ENCODE results near the gene MMP28. TPM values are rescaled to one million over a fixed set of nuclear protein-coding genes. Genes with fewer than 3 reads are reported as not detected.
A peak's percentile ranks its signal among the peaks of the same experiment; 100 is the strongest.
"Not testable (repeated sequence)": the region's sequence is repeated elsewhere in the genome, so short reads cannot be mapped to it uniquely, and the experiment has no call there.

MMP28 gene
- total RNA-seq, 1 donor, result 33.4 TPM

DNA sequence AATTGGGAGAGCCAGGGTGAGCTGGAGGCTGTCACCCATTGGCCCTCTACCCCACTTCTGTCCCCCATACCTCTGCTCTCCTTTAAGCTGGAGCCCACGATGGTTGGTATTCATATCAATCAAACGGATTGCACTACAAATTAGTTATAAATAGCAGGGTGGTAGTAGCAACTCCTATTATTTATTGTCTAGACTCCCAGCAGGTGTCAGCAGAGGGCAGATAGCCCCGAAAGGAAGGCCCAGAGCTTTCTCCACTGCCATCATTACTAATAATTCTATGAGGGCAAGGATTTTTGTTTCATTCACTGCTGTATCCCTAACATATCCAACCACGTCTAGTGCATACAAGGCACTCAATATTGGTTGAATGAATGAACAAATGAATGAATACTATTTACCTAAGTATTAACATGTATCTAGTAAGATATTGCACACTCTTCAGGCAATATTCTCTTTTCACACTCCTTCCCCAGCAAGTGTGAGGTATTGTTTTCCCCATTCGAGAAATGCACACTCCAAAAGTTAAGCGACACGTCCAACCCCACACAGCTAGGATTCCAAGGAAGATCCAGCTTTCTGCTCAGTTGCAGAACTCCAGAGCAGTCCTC is 28.4 kb downstream of the MMP28 start:
- peak in 2 of 3 donors; percentile 49 to 81 for DNase-seq (ENCODE audit: low read depth in 2 of 3, low spot score in 2 of 3)

DNA sequence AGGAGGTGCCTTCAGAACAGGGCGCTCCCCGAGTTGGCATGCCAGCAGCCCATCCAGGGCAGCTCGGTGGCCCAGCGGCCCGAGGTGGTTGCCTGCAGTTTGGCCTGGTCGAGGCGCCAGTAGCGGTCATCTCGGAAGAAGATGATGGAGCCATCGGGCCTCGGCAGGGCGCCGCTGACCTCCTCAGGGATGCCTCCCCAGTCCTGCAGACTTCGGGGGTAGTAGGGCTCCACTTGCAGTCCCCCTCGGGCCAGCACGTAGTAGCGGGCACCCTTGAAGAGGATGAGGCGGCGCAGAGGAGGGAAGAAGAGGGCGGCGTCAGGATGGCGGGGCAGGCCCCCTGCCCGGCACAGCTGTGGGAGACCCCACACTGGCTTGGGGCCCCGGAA is 29.0 kb downstream of the MMP28 start:
- no peak for DNase-seq (ENCODE audit: low read depth in 2 of 3, low spot score in 2 of 3)

DNA sequence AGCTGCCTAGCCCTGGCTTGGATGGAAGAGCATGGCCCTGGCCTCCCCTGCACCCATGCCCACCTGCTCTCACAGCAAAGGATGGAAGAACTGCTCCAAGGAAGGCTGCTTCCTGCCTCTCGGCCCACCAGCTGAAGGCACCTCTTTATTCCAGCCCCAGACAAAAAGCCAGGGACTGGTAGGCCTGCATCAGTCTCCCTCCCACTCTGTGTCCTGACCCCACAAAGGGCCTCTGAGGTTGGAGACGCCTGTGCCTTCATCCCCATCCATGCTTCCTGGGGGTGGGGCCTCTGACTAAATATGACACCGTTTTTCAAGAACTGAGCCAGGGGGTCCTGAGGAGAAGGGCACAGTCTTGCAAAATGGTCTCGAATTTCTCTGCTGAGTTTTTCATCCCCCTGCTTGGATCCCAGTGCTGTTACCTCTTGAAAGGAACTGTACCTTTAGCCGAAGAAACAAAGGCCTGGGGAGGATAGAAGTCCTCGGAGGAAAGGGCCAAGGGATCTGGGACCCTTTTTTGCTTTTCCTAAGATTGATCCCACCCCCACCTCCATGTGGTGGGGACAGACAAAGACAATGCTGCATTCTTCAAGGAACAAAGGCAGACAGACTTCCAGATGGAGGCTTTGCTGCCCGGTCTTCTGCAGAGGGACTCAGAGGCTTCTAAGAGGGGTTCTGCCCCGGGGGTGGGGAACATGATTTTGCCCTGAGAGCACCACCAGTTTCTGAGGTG is 29.5 kb downstream of the MMP28 start:
- no peak for DNase-seq (ENCODE audit: low read depth in 2 of 3, low spot score in 2 of 3)

DNA sequence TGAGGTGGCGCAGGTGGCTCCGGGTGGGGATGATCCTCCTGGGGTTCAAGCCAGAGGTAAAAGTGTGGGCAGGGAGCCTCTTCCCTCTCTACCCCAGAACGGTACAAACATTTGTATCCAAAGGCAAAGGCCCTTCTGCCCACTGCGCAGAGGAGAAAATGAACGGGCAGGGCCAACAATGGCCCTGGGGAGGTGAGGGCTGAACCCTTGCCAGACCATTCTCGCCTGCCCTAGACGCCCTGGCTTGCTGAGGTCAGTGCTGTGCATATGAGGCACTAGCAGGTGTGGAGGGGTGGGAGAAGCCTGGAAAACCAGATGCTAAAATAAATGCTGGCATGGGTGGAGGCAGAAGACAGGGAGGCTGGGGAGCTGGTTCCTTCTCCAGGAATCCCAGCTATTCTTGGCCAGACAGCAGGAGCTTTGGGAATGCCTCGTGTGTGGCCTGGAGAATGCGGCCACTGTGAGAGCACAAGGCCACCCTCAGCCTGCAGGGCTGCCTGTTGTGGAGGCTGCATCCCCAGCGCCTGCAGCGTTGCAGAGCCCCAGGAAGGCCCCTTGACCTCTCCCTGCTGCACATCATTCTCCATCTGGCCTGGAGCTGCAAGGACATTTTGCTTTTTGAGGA is 30.2 kb downstream of the MMP28 start:
- DNase-seq (ENCODE audit: low read depth in 2 of 3, low spot score in 2 of 3), result no peak

DNA sequence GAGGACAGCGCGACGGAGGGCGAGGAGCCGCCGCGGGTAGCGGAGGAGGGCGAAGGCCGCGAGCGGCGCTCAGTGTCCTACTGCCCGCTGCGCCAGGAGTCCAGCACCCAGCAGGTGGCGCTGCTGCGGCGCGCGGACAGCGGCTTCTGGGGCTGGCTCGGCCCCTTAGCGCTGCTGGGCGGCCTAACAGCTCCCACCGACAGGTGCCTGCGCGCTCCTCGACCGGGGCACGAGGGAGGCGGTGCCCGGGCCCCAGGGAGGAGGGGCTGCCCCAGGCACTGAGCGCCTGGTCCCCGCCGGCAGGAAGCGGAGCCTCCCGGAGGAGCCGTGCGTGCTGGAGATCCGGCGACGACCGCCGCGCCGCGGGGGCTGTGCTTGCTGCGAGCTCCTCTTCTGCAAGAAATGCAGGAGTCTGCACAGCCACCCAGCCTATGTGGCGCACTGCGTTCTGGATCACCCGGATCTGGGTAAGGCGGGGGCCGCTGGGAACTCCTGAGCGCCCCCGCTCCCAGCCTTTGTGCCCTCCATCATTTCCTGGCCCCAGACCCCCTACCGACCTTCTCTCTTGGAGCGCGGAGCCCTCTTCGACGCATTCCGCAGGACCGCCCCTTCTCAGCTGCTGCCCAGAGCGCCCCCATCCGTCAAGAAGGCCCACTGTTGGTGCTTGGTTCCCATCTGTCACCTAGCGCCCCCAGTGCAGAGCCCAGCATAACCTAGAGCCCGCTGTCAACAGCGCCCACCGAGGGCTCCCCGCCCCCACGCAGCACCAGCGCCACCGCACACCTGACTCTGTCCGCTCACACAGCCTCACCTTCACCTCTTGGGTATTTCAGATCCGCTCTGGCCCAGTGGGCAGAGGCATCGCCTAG is 31.1 kb downstream of the MMP28 start:
- peak; percentile 80 to 92 (median 90) for DNase-seq (ENCODE audit: low read depth in 2 of 3, low spot score in 2 of 3)

DNA sequence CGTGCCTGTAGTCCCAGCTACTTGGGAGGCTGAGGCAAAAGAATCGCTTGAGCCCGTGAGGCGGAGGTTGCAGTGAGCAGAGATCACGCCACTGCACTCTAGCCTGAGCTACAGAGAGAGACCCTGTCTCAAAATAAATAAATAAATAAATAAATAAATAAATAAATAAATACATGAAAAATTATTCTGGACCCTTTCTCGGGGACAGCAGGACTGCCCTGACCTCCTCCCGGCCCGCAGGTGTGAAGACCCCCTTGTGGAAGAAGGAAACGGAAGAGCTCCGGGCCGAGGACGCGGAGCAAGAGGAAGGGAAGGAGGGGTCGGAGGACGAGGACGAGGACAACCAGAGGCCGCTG is 31.7 kb downstream of the MMP28 start:
- DNase-seq (ENCODE audit: low read depth in 2 of 3, low spot score in 2 of 3), result no peak

DNA sequence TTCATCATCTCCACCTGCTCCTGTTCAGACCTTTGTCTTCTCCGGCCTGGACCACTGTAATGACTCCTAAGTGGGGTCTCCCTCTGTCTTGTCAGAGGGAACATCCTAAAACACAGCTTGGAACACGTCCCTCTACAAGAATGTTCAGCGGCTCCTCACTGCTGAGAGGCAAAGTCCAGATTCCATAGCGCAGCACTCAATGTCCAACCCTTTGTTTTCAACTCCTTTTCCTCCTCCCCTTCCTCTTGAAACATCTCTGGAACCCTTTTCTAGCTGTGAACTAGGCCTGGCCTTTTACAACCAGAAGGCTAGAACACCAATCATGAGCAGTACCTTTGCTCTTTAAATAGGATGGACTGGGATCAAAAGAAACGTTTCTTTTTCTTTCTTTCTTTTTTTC is 33.8 kb downstream of the MMP28 start:
- no peak for DNase-seq (ENCODE audit: low read depth in 2 of 3, low spot score in 2 of 3)

DNA sequence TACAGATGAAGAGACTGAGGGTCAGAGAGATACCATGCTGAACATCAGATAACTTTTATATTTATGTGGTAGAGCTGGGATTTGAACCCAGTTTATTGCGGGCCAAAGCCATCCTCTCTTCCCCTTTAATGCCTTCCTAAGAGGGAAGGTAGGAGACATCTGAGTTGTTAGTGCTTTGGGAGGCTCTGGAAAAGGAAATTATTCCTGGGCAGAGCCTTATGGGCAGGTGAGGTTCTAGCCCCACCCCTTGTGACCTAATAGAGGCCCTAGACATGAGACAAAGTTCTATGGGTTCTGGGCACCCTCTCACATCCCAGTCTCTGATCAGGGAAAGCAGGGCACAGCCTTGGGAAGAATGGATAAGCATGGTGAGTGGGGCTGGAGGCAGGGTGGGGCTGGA is 34.9 kb downstream of the MMP28 start, which contains the start of gene C17orf50:
Gene C17orf50 (plus strand): TSS at position 301 of the 400 bp plus-strand sequence. CDS start 55 bp downstream, at position 356.
- DNase-seq (ENCODE audit: low read depth in 2 of 3, low spot score in 2 of 3), result no peak

DNA sequence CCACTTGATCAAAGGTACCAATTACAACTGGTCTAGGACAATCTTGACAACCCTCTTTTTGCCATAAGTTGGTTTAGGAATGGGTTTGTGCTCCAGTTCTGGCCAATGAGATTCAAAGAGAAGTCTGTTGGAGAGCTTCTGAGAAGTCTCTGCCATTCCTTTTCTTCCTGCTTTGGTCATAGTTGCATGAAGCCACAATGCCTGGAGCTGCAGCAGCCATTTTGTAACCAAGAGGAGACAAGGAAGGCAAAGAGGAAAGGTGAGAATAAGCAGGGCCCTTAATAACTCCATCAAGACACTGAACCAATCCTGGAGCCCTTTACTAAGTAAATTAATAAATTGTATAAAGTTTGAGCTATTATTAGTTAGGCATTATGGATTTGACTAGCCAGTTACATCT is 38.2 kb downstream of the MMP28 start:
- no peak for DNase-seq (ENCODE audit: low read depth in 2 of 3, low spot score in 2 of 3)

DNA sequence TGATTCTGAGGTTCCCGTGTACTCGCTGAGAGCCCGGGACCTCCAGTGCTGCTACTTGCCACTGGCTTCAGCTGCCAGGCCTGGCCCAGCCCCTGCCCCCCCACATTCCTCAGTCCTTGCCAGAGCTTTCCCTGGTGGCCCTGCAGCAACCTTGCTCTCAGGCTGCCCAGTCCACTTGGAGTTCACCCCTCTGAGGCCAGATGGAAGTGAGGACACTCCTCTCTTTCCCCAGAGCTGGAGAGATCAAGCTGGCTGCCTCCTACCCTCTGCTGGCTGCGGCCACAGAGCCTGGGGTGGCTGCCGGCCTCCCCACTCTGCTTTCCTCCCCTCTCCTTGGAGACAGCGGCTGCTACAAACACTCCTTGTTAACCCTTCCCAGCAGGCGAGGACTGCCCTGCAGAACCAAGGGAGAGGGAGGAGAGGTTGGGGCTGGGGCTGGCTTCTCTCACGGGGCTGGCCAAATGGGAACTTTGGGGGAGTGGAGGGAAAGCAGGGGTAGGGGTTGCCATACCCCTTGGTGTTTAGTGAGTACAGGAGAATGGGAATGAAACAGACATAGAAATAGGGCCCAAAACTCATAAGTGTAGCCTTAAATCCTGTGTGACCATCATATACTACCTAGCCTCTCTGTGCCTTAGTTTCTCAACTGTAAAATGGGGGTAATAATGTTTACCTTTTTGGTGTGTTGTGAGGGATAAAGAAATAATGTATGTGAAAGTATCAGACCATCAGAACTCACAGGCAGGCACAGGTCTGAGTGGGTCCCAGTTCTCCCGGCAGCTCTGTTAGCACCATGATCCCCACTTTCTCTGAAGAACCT is 42.3 kb downstream of the MMP28 start, which contains the start of gene GAS2L2:
Gene GAS2L2 (minus strand): TSS at position 295 of the 820 bp plus-strand sequence. CDS start 389 bp downstream, outside the sequence.
- DNase-seq (ENCODE audit: low read depth in 2 of 3, low spot score in 2 of 3), result no peak

DNA sequence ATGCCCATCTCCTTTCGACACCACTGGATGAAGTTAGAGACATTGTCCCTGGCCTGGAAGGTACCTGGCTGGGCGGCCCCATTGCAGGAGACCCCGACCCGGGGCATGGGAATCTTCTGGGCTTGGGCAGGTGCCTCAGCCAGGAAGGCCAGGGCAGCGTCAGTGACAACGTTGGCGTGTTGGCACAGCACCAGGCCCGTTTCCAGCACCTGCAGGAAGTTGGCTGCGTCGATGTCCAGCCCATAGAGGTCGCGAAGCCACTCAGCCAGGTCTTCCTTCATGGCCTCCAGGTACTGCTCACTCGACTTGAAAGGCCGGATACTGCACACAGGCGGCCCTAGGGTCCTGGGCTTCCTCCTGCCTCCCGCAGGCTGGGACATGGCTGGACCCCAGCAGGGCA is 43.0 kb downstream of the MMP28 start:
- DNase-seq (ENCODE audit: low read depth in 2 of 3, low spot score in 2 of 3), result no peak

DNA sequence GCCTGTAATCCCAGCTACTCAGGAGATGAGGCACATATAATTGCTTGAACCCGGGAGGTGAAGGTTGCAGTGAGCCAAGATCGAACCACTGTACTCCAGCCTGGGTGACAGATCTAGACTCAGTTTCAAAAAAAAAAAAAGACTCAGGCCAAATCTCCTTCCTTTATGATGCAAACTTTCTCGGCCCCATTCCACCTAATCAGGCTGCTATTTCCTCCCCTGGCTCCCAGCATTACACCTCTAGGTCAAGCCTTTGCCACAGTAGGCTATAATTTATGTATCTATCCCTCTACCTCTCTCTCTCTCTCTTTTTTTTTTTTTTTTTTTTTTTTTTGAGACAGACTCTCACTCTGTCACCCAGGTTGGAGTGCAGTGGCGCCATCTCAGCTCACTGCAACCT is 43.9 kb downstream of the MMP28 start:
- DNase-seq (ENCODE audit: low read depth in 2 of 3, low spot score in 2 of 3), result not testable (repeated sequence)

DNA sequence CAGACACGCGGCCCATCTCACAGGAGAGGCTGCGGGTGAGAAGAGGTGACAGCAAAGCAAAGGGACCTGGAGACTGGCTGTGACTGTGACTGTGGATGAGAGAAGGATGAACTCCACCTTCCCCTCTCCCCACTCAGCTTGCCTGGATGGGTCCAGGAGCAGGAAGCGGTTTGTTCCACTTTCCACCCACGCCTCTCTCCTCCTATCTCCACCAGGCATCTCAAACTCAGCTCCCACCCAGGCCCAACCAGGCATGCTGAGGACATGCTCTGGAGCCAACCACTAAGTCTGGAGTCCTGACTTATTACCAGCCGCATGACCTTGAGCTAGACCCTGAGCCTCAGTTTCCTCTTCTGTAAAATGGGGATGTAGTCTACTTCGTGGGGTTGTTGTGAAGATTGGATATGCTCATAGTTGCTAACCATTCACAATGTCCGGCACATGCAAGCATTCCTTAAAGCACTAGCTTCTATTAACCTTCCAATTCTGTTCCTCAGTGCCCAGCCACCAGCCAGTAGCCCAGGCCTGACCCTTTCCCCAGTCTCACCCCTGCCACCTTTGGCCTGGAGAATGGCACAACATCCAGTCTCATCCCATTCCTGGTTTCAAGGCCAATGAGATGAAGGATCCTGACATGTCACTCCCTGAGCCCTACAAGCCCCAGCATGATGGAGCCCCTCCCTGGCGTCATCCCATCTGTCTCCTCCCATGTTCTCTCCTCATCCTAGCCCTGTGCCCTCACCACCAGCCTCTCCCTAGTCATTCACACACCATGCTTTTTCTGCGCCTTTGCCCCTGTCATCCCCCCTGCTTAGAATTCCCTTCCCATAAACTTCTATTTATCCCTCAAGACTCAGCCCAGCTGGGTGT is 44.7 kb downstream of the MMP28 start:
- DNase-seq (ENCODE audit: low read depth in 2 of 3, low spot score in 2 of 3), result no peak

DNA sequence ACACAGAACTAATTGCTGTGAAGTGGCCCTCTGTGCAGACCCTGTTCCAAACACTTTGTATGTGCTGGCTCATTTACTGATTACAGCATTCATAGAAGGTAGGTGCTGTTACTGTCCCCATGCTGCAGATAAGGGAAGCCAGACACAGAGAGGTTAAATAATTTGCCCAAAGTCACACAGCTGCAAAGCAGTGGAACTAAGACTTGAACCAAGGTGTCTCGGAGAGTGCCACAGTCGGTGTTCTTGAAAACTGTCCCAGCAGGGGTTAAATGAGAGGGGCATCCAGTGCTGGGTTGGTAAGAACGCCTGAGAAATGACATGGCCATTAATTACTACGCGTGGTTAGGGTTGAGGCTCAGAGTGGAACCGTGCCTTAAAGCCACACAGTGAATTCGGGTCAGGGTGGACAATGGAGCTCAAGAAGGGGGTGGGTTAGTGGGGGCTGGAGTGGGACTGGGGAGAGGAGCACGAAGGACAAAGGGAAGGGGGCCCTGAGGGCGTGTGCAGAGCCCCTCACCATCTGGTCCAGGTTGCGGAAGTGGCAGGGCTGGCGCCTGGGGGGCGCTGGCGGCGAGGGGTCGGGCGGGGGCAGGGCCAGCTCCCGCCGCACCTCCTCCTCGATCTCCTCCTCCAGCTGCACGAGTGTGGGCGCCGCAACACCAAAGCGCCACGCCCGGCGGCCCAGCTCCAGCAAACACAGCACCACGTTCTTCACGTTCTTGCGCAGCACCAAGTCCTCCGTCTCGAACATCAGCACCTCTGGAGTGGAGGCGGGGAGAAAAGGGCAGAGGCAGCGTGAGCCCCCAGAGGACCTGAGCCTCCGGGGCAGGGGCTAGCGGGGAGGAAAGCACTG is 45.7 kb downstream of the MMP28 start:
- peak in 1 of 3 donors; percentile 42 for DNase-seq (ENCODE audit: low read depth in 2 of 3, low spot score in 2 of 3)

DNA sequence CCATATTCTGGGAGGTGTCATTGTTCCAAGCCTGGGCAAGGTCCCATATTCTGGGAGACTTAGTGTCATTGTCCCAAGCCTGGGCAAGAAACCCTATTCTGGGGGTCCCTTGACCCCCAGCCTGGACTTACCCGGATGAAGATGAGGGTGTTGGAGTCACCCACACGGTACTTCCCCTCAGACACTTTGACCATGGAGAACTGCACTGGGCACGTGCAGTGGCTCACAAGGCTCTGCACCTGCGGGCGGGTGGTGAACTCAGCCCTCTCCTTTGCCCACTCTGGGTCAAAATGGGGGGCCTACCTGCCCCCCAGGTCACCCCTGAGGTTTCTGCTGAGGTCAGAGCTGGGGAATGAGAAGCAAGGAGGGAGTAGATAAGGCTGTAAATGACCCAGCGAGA is 46.5 kb downstream of the MMP28 start:
- DNase-seq (ENCODE audit: low read depth in 2 of 3, low spot score in 2 of 3), result no peak

DNA sequence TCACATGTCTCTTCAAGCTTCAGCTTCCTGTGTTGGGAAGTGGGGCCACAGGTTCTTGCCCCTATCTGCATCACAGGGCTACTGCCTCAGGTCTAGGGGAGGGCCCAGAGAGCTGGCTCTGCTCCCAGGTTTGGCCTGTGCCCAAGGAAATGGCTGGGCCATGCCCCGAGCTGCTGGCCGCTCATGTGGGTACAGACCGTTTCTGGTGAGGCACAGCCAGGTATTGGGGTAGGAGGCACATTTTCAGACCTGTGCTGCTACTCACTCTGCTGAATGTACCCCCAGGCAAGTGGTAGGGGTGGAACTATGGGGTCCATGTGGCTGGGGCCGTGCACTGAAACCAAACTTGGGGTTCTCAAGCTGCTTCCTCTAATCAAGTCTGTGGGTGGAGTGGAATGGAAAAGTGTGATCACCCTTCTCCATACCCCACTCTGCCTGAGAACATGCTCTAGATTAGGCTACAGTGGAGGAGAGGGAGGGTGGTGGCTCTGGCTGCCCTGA is 47.0 kb downstream of the MMP28 start:
- DNase-seq (ENCODE audit: low read depth in 2 of 3, low spot score in 2 of 3), result peak in 1 of 3 donors; percentile 77

DNA sequence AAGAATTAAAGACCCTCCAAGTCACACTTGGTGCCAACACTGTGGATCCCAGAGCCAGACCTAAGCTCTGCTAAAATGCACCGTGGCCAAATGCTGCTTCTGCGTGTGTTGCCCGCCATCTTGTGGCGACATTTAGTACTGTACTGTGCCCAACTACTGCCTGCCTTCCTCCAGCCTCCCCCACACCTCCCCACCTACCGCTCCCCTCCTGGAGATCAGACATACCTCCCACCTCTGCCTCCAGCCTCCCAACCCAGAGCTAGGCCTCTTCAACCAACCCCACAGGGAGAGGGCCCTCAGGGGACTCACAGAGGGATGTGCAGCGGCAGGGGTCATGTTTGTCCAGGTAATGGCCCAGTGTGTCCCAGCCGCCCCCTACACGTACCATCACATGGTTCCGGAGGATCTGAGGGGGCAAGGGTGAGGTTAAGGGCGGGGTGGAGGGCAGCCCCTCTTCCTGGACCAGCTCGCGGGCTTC is 47.9 kb downstream of the MMP28 start:
- DNase-seq (ENCODE audit: low read depth in 2 of 3, low spot score in 2 of 3), result peak; percentile 58 to 86 (median 77)
